H1 (cell line): ENCODE measurements around the gene ANAPC13. TPM values are rescaled to one million over a fixed set of nuclear protein-coding genes. Genes with fewer than 3 reads are reported as not detected.

Source experiments
- CTCF ChIA-PET: fragments of 300-600 bp; sonication (Branson Sonifier 250); formaldehyde crosslinking; loops from one replicate; lab custom pipeline; 2021; ENCODE audit not compliant: partially characterized antibody; lab: Charles Lee
- POLR2A ChIA-PET: fragments of 300-600 bp; sonication (Branson Sonifier 250); formaldehyde crosslinking; loops from one replicate; lab custom pipeline; 2021; ENCODE audit warnings: inconsistent platforms; ENCODE audit not compliant: partially characterized antibody; lab: Charles Lee
- DNase-seq, 2 experiments: peaks; one replicate each; pipeline versions ENCODE4 v3.0.0 to v3.0.0-alpha.2; 2010 to 2022; ENCODE audit warnings: low spot score in 2 of 2, low read depth in 1 of 2, mixed read lengths in 1 of 2
- FAIRE-seq: peaks from 2 replicates; lab custom pipeline; 2011; peaks lifted over from hg19 to GRCh38; lab: Jason Lieb, UNC
- H2AFZ ChIP-seq: 2 replicates; pipeline ENCODE4 v1.8.1; 2012; ENCODE audit warnings: low read length, inconsistent platforms
- H2AK5ac ChIP-seq: 2 replicates; pipeline ENCODE4 v1.6.1; 2013; ENCODE audit warnings: low read depth, low read length
- H2BK120ac ChIP-seq: replicated peaks from 2 replicates; pipeline ENCODE3; 2013; ENCODE audit warnings: low read depth, low read length, inconsistent platforms
- H2BK12ac ChIP-seq: 2 replicates; pipeline ENCODE4 v1.6.1; 2013; ENCODE audit warnings: low read depth, low read length
- H2BK15ac ChIP-seq: 2 replicates; pipeline ENCODE4 v1.6.1; 2013; ENCODE audit warnings: low read length
- H2BK20ac ChIP-seq: 2 replicates; pipeline ENCODE4 v1.6.1; 2013; ENCODE audit warnings: low read length
- H2BK5ac ChIP-seq: 2 replicates; pipeline ENCODE4 v1.6.1; 2013; ENCODE audit warnings: low read depth, low read length
- H3K14ac ChIP-seq: 2 replicates; pipeline ENCODE4 v1.6.1; 2013; ENCODE audit warnings: inconsistent platforms; ENCODE audit not compliant: insufficient read length
- H3K18ac ChIP-seq: 2 replicates; pipeline ENCODE4 v1.6.1; 2013; ENCODE audit warnings: low read length; ENCODE audit errors: extremely low read depth
- H3K23ac ChIP-seq: 2 replicates; pipeline ENCODE4 v1.6.1; 2013; ENCODE audit warnings: inconsistent platforms; ENCODE audit not compliant: insufficient read length
- H3K23me2 ChIP-seq: 2 replicates; pipeline ENCODE4 v1.6.1; 2013; ENCODE audit warnings: low read depth, low read length
- H3K27ac ChIP-seq: 2 replicates; pipeline ENCODE4 v1.6.1; 2011; ENCODE audit warnings: low read depth, low read length, inconsistent platforms
- H3K27me3 ChIP-seq, 4 experiments: replicated peaks in 1 of 4; 1 replicate in 1 of 4; 2 replicates in 3 of 4; pipeline versions ENCODE4 v1.6.1 to v1.8.1; 2011 to 2013; ENCODE audit warnings: low read length in 3 of 4, mild to moderate bottlenecking in 3 of 4, inconsistent platforms in 2 of 4, mixed read lengths in 2 of 4, moderate library complexity in 1 of 4; ENCODE audit not compliant: control insufficient read depth in 3 of 4, insufficient read depth in 3 of 4; ENCODE audit errors: extremely low read depth in 1 of 4
- H3K36me3 ChIP-seq, 4 experiments: 2 replicates each; pipeline versions ENCODE4 v1.6.1 to v1.8.1; 2011 to 2013; ENCODE audit warnings: mild to moderate bottlenecking in 4 of 4, low read length in 3 of 4, moderate library complexity in 2 of 4, control low read depth in 1 of 4, inconsistent platforms in 1 of 4; ENCODE audit not compliant: insufficient read depth in 4 of 4, control insufficient read depth in 2 of 4
- H3K4ac ChIP-seq: replicated peaks from 2 replicates; pipeline ENCODE3; 2013; ENCODE audit warnings: low read length, low read depth, mixed read lengths, inconsistent platforms; ENCODE audit not compliant: insufficient read length
- H3K4me1 ChIP-seq, 4 experiments: replicated peaks in 1 of 4; 1 replicate in 1 of 4; 2 replicates in 3 of 4; pipeline versions ENCODE4 v1.6.1 to v1.8.1; 2011 to 2013; ENCODE audit warnings: low read length in 3 of 4, inconsistent platforms in 2 of 4, mixed read lengths in 1 of 4; ENCODE audit not compliant: insufficient read depth in 4 of 4, control insufficient read depth in 3 of 4
- H3K4me2 ChIP-seq, 2 experiments: 2 replicates each; pipeline versions ENCODE4 v1.6.1 to v1.8.1; 2011 to 2013; ENCODE audit warnings: low read depth in 2 of 2, low read length in 2 of 2, control low read depth in 1 of 2, inconsistent platforms in 1 of 2, mild to moderate bottlenecking in 1 of 2; ENCODE audit not compliant: insufficient read depth in 1 of 2
- H3K4me3 ChIP-seq, 4 experiments: fragments of 200-600, 300-600 bp in 1 of 4; sonication (generic), shearing (Covaris generic), sonication (Bioruptor Twin) in 1 of 4; 2 replicates each; pipeline versions ENCODE4 v1.5.1 to v1.8.1; 2011 to 2016; ENCODE audit warnings: low read length in 4 of 4, low read depth in 3 of 4, control low read depth in 2 of 4, inconsistent platforms in 2 of 4, mild to moderate bottlenecking in 2 of 4, mixed read lengths in 1 of 4, moderate library complexity in 1 of 4; ENCODE audit not compliant: insufficient read depth in 2 of 4; ENCODE audit errors: extremely low read depth in 1 of 4
- H3K56ac ChIP-seq: replicated peaks from 2 replicates; pipeline ENCODE3; 2013; ENCODE audit warnings: low read depth, mild to moderate bottlenecking, mixed read lengths, low read length, inconsistent platforms; ENCODE audit not compliant: insufficient read length
- H3K79me1 ChIP-seq: 2 replicates; pipeline ENCODE4 v1.6.1; 2013; ENCODE audit warnings: low read depth, low read length, control low read depth
- H3K79me2 ChIP-seq, 2 experiments: 2 replicates each; pipeline versions ENCODE4 v1.6.1 to v1.8.1; 2012 to 2013; ENCODE audit warnings: low read length in 2 of 2, mild to moderate bottlenecking in 2 of 2, inconsistent platforms in 1 of 2; ENCODE audit not compliant: insufficient read depth in 2 of 2, control insufficient read depth in 1 of 2
- H3K9ac ChIP-seq, 4 experiments: replicated peaks in 1 of 4; 1 replicate in 1 of 4; 2 replicates in 3 of 4; pipeline versions ENCODE4 v1.6.1 to v1.8.1; 2011 to 2013; ENCODE audit warnings: low read depth in 3 of 4, low read length in 3 of 4, control low read depth in 2 of 4, mild to moderate bottlenecking in 2 of 4, moderate library complexity in 2 of 4, inconsistent platforms in 1 of 4; ENCODE audit errors: extremely low read depth in 1 of 4
- H3K9me3 ChIP-seq, 2 experiments: 2 replicates each; pipeline versions ENCODE4 v1.6.1 to v1.8.1; 2012 to 2013; ENCODE audit warnings: mild to moderate bottlenecking in 2 of 2, moderate library complexity in 2 of 2, control low read depth in 1 of 2, inconsistent platforms in 1 of 2, low read depth in 1 of 2, low read length in 1 of 2, mixed read lengths in 1 of 2; ENCODE audit not compliant: insufficient read depth in 2 of 2
- H4K20me1 ChIP-seq, 2 experiments: replicated peaks in 1 of 2; 2 replicates each; pipeline versions ENCODE3 to v1.8.1; 2011 to 2013; ENCODE audit warnings: inconsistent platforms in 2 of 2, low read length in 2 of 2, mild to moderate bottlenecking in 1 of 2; ENCODE audit not compliant: insufficient read depth in 2 of 2, control insufficient read depth in 1 of 2
- H4K5ac ChIP-seq: 2 replicates; pipeline ENCODE4 v1.6.1; 2013; ENCODE audit warnings: low read length, low read depth, mixed read lengths, inconsistent platforms; ENCODE audit not compliant: insufficient read length
- H4K8ac ChIP-seq: 2 replicates; pipeline ENCODE4 v1.8.0; 2013; ENCODE audit warnings: mild to moderate bottlenecking, moderate library complexity, low read length, inconsistent platforms; ENCODE audit not compliant: insufficient read depth; ENCODE audit errors: extremely low read depth
- H4K91ac ChIP-seq: replicated peaks from 2 replicates; pipeline ENCODE3; 2013; ENCODE audit warnings: low read length, mixed read lengths, inconsistent platforms; ENCODE audit not compliant: insufficient read length
- EZH2 ChIP-seq: fragments of 200-600 bp; sonication (generic); IDR thresholded peaks from 2 replicates; pipeline ENCODE4 v1.7.1; 2012; ENCODE audit warnings: low read depth, mild to moderate bottlenecking, moderate library complexity, low read length, inconsistent platforms; ENCODE audit not compliant: severe bottlenecking
- WGBS, 2 experiments: shearing (Covaris generic) in 1 of 2; methylation state at CpG; one replicate each; pipeline versions ENCODE4 v1.1.6 to v1.1.7; 2013 to 2015; ENCODE audit warnings: low lambda C conversion rate in 2 of 2, mixed read lengths in 2 of 2, inconsistent platforms in 1 of 2, low coverage in 1 of 2, missing lambda C conversion rate in 1 of 2; ENCODE audit not compliant: insufficient replicate concordance in 2 of 2, insufficient coverage in 1 of 2, insufficient read length in 1 of 2; ENCODE audit errors: extremely low coverage in 1 of 2, missing lambda C conversion rate in 1 of 2; 5-methylcytosine and 5-hydroxymethylcytosine counted together
- polyA plus RNA-seq, 7 experiments: library from polyadenylated mRNA; depleted of rRNA in 3 of 7; stranded (reverse) in 5 of 7; unstranded in 2 of 7; fragments of >200 nt in 5 of 7; fragments of 200-250 nt in 2 of 7; gene quantifications; 1 replicate in 5 of 7; 2 replicates in 1 of 7; 4 replicates in 1 of 7; pipeline versions ENCODE4 v1.2.1 to v1.2.3, GENCODE V29; 2011 to 2013; ENCODE audit warnings: missing spikeins in 2 of 7, mixed read lengths in 2 of 7
- total RNA-seq: library from RNA; stranded (reverse); fragmentation: NEBNext Ultra II Directional; extraction: Animal tissue kit (Norgen Biotek cat#: 25700); gene quantifications from 2 replicates; pipeline ENCODE4 v1.2.1, GENCODE V29; 2021

The ANAPC13 gene
- total and polyA plus RNA-seq, 2 of the 8 experiments (the other 6 are each of a cell fraction or from before 2014, with no cell fraction given), result 33.3 to 34.0 TPM

DNA sequence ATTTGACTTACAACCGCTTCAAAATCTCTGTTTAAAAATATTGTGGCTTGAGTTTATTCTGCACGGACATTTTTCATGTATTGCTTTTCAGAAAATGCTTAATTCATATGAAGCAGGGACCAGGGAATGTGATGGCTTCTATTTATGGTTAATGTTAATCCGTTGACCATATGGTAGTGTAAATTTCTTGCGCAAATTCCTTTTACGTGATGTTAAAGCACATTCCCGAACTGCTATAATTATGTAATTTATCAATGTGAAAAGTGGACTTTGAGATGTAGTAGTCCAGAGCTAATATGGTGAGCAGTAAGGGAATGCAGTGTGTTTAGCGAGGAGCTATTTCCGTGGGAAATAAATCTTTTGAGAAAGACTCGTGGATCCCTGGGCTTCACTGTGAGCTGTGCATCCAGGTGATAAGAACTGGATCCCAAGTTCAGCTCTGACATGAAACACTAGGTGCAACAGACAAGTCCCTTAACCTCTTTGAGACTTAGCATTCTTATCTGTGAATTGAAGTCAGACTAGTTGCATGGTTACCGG lies 27.3 kb downstream of the ANAPC13 start:
- H3K9me3 ChIP-seq, result no peaks in the 10 kb centered on the region
- no peak overlapping the region for H4K8ac ChIP-seq
- no peak overlapping the region for H3K18ac ChIP-seq
- ChIA-PET CTCF (interaction anchor here (0.9 to 7.5 kb wide), 4 partner anchors 15 to 148 kb away, joined by 3 to 95 read pairs (median 22); no protein-coding TSS in a partner anchor), POLR2A (interaction anchor here (1.4 to 1.8 kb wide), 2 partner anchors 94 to 145 kb away, joined by 4 to 6 read pairs; no protein-coding TSS in a partner anchor)
- H3K4me1 ChIP-seq, result peaks cover 0 to 2% (median 0%) of the 10 kb centered on the region in 4 experiments; a peak in 3 of 7 replicates
- FAIRE-seq, result no peak
- no peak overlapping the region for H2AK5ac ChIP-seq
- H3K79me1 ChIP-seq, result no peaks in the 10 kb centered on the region
- 90% methylated on average over 10 of the region's 10 CpGs; no CpG with 5 or more reads in 1 of the 2 experiments for WGBS, 2 experiments
- H3K14ac ChIP-seq, result no peak overlapping the region
- H3K9ac ChIP-seq, result no peak overlapping the region
- H3K4ac ChIP-seq, result no peak overlapping the region
- no peaks in the 10 kb centered on the region for H3K79me2 ChIP-seq
- no peak overlapping the region for H4K91ac ChIP-seq
- no peak for DNase-seq
- no peak overlapping the region for H3K4me2 ChIP-seq
- H3K36me3 ChIP-seq, result no peaks in the 10 kb centered on the region
- no peak overlapping the region for H2AFZ ChIP-seq
- peaks cover 0 to under 1% (median 0%) of the 10 kb centered on the region in 4 experiments; a peak in 1 of 7 replicates for H3K27me3 ChIP-seq
- H3K23me2 ChIP-seq, result no peaks in the 10 kb centered on the region
- H3K27ac ChIP-seq, result no peak overlapping the region
- no peak overlapping the region for H3K4me3 ChIP-seq
- H2BK12ac ChIP-seq, result no peak overlapping the region
- no peak overlapping the region for H2BK5ac ChIP-seq
- no peak for TF ChIP-seq EZH2
- no peak overlapping the region for H4K5ac ChIP-seq
- no peak overlapping the region; the same call in 1 of the 2 replicates for H2BK15ac ChIP-seq
- no peaks in the 10 kb centered on the region for H4K20me1 ChIP-seq
- H3K23ac ChIP-seq, result no peak overlapping the region
- no peak overlapping the region for H3K56ac ChIP-seq
- no peak overlapping the region for H2BK120ac ChIP-seq
- H2BK20ac ChIP-seq, result no peak overlapping the region
